Measurements from ENCODE around the gene MAML2. TPM values are rescaled to one million over a fixed set of nuclear protein-coding genes. Genes with fewer than 3 reads are reported as not detected.

MAML2 gene
- total RNA-seq, 2 experiments from 2014 or later, result 23.4 to 27.2 TPM

DNA sequence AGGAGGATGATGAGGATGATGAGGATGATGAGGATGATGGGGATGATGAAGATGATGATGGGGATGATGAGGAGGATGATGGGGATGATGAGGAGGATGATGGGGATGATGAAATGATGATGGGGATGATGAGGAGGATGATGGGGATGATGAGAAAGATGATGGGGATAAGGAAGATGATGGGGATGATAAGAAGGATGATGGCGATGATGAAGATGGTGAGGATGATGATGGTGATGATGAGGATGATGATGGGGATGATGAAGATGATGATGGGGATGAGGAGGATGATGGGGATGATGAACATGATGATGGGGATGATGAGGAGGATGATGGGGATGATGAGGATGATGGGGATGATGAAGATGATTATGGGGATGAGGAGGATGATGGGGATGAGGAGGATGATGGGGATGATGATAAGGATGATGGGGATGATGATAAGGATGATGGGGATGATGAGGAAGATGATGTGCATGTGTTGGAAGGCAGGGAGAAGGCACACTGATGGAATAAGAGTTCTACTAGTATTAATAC is 340.2 kb downstream of the MAML2 start:
- no peaks in the 10 kb centered on the region for H3K27me3 Mint-ChIP-seq
- H3K27ac Mint-ChIP-seq, result no peak overlapping the region
- H3K4me3 Mint-ChIP-seq, result no peak overlapping the region
- ChIA-PET CTCF (no interaction called here), POLR2A (no interaction called here)
- H3K9me3 Mint-ChIP-seq, result peaks cover 4% of the 10 kb centered on the region
- no peak for DNase-seq
- peaks cover 18% of the 10 kb centered on the region for H3K36me3 Mint-ChIP-seq (ENCODE audit: low read depth)
- H3K4me1 Mint-ChIP-seq, result peaks cover 4% of the 10 kb centered on the region

DNA sequence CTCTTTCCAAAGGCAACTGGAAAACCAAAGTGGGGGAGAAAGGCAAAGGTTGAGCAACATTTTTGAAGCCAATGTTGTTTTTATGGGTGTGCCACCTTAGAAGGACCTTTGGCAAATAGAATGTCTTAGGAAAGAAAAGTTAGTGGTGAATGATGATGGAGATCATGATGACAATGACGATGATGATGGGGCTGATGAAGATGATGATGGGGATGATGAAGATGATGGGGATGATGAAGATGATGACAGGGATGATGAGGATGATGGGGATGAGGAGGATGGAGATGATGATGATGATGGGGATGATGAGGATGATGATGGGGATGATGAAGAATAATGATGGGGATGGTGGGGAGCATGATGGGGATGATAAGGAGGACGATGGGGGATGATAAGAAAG is 340.7 kb downstream of the MAML2 start:
- Mint-ChIP-seq H3K27me3 (no peaks in the 10 kb centered on the region), H3K36me3 (ENCODE audit: low read depth) (peaks cover 18% of the 10 kb centered on the region), H3K4me3 (no peak overlapping the region), H3K4me1 (peaks cover 4% of the 10 kb centered on the region), H3K27ac (no peak overlapping the region), H3K9me3 (peaks cover 4% of the 10 kb centered on the region)
- ChIA-PET POLR2A (no interaction called here), CTCF (no interaction called here)
- DNase-seq, result no peak

DNA sequence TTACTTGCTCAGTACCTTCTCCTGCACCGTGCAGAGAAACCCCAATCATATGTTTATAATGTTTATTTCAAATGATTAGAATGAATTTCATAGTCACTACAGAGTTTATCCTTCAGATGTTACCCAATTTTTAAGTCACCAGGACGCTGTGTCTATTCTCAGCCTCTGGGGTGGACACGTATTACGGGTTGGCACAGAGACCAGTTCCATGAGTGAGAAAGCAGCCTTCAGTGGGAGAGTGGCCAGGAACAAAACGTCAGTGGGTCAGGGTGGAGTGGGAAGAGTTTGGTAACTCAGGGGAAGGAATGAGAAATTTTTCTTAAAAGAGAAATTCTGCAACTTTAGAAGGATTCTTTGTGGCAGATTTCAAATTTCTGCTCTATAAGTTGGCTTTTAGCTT is 342.0 kb downstream of the MAML2 start:
- POLR2A ChIA-PET, result no interaction called here
- Mint-ChIP-seq H3K4me3 (no peak overlapping the region), H3K9me3 (peaks cover 4% of the 10 kb centered on the region), H3K27me3 (no peaks in the 10 kb centered on the region), H3K27ac (no peak overlapping the region), H3K4me1 (peaks cover 4% of the 10 kb centered on the region), H3K36me3 (ENCODE audit: low read depth) (peaks cover 18% of the 10 kb centered on the region)
- DNase-seq, result no peak
- CTCF ChIA-PET, result interaction anchor here (0.9 kb wide), 1 partner anchor 19 kb away, joined by 5 read pairs; no protein-coding TSS in a partner anchor

DNA sequence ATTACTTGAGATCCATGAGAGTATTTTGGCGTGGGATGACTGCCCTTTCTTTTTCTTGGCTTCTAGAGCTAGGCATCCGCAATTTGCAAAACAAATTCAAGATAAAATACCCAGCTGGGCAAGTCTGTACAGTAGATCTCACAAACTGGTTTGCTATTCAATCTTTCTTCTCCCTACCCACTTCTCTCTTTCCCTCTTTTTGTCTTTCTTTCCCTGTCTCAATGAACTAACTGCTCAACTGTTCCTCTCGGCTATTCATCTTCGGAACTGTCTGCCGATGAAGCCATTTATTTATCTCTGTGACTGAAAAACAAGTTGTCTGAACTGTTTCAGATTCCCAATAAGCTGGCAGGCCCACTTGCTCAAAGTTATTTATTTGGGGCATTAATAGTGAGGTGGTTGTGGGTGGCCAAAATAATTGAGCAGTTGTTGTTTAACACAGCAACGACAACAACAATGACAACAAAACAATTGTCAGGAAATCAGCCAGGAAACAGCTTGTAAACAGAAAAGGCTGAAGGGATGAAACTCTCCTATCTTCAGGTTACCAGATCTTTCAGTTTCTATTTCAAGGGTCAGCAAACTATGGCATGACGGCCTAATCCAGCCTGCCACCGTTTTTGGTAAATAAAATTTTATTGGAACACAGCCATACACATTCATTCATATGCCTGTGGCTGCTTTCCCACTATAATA is 343.1 kb downstream of the MAML2 start:
- H3K27ac Mint-ChIP-seq, result no peak overlapping the region
- no peak for DNase-seq
- POLR2A ChIA-PET, result no interaction called here
- peaks cover 4% of the 10 kb centered on the region for H3K4me1 Mint-ChIP-seq
- H3K36me3 Mint-ChIP-seq (ENCODE audit: low read depth), result peaks cover 11% of the 10 kb centered on the region
- H3K4me3 Mint-ChIP-seq, result no peak overlapping the region
- CTCF ChIA-PET, result interaction anchor here (1.1 to 1.4 kb wide), 3 partner anchors 12 to 343 kb away, joined by 3 to 5 read pairs (median 3); partner anchors contain the start of gene MAML2
- H3K9me3 Mint-ChIP-seq, result peaks cover 4% of the 10 kb centered on the region
- H3K27me3 Mint-ChIP-seq, result no peaks in the 10 kb centered on the region

DNA sequence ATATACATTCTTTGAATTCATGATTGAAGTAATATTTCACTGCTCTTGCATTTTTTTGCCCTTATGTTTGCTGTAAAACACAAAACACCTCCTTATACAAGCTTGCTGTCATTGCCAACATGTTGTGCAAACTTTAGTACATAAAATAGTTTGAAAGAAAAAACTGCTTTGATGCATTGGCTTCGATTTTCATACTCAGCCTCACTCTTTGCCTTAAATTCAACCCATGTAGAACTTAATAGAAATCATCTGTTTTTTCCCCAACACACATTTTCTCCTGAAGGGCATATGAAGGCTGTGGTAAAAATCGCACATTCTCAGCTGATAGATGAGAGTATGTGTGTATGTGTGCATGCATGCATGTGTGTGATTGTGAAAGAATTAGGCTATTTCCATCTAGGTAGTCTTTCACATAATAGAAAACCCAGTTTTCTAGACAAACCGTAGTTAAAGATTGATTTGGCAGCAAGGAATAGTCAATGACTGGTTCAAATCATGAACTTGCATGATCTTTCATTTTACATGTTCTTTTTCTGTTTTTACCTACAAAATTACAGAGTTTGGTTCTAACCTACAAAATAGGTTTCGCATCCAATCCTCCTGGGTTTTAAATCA is 346.3 kb downstream of the MAML2 start:
- POLR2A ChIA-PET, result no interaction called here
- no peak for DNase-seq
- no peaks in the 10 kb centered on the region for H3K9me3 Mint-ChIP-seq
- H3K4me3 Mint-ChIP-seq, result no peak overlapping the region
- peaks cover 13% of the 10 kb centered on the region for H3K4me1 Mint-ChIP-seq
- CTCF ChIA-PET, result no interaction called here
- H3K27me3 Mint-ChIP-seq, result no peaks in the 10 kb centered on the region
- peaks cover 4% of the 10 kb centered on the region for H3K36me3 Mint-ChIP-seq (ENCODE audit: low read depth)
- H3K27ac Mint-ChIP-seq, result no peak overlapping the region

DNA sequence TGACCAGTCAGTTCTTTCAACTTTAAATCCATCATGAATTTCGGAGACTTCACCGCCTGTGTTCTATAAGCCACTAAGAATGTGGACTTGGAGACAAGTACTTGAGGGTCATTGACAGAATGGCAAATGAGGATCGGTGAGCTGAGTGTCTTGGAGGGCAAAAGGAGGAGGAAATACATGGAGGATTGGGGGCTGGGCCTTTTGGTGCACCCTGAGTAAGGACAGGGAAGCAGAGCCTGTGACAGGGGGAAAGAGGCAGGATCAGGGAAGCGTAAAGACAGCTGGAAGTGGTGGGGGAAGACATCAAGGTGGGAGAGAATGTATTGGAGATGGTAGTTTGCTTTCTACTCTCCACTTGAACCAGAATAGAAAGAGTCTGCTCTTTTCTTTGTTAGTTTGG is 348.7 kb downstream of the MAML2 start:
- ChIA-PET POLR2A (no interaction called here), CTCF (interaction anchor here (0.8 kb wide), 1 partner anchor 20 kb away, joined by 3 read pairs; no protein-coding TSS in a partner anchor)
- Mint-ChIP-seq H3K9me3 (no peaks in the 10 kb centered on the region), H3K4me3 (no peak overlapping the region), H3K27ac (no peak overlapping the region), H3K36me3 (ENCODE audit: low read depth) (peaks cover 24% of the 10 kb centered on the region), H3K27me3 (no peaks in the 10 kb centered on the region), H3K4me1 (peaks cover 14% of the 10 kb centered on the region)
- DNase-seq, result no peak

DNA sequence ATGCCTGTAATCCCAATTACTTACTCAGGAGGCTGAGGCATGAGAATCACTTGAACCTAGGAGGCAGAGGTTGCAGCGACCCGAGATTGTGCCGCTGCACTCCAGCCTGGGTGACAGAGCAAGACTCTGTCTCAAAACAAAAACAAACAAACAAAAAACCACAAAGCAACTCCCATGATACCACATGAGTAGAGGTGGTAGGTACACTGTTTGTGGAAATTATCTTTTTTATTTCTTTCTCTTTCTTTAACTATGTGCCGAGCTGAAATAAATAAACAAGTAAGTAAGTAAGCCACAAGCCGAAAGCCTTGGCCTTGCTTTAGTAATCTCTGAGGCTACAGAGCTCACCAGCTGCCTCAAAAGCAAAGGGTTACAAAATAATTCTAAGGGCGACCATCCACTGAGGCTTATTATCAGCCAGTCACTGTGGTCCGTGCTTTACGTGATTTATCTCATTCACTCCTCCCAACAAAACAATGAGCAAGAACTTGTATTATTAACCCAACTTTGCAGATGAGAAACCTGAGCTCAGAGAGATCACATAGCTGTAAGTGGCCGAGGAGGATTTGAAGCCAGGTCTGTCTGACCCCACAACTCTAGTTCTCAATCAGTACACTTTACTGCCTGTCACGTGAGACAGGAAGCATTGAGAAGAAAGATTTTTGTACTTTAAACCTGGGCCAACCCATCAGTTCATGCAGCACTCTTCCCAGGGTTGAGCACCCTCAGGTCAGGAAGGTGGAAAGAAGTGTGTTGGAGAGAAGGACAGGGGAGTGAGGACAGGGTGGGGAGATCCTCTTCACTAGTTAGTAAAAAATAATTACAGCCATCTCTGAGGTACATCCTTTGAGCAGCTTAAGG is 349.3 kb downstream of the MAML2 start:
- Mint-ChIP-seq H3K4me3 (no peak overlapping the region), H3K4me1 (peaks cover 14% of the 10 kb centered on the region), H3K9me3 (no peaks in the 10 kb centered on the region), H3K27me3 (no peaks in the 10 kb centered on the region), H3K27ac (no peak overlapping the region), H3K36me3 (ENCODE audit: low read depth) (peaks cover 30% of the 10 kb centered on the region)
- CTCF ChIA-PET, result interaction anchor here (0.9 kb wide), 1 partner anchor 348 kb away, joined by 3 read pairs; no protein-coding TSS in a partner anchor
- no peak for DNase-seq
- POLR2A ChIA-PET, result no interaction called here

DNA sequence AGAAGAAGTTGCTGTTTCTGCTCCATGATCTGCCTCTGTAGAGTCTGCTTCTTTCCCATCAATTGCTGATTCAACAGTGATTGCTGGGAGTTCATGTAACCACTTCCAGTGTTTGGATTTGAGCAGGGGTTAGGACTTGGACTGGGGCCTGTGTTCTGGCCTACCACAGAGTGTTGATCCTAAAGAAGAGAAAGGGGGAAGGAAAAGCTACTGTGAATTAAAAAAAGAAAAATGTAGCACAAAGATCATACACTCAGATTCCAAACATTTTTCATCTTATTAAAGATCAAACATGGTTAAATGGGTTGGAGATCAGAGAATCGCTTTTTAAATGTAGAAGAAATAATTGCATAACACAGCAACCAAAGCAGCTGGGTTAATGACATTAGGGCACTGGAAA is 351.4 kb downstream of the MAML2 start:
- H3K36me3 Mint-ChIP-seq (ENCODE audit: low read depth), result peaks cover 39% of the 10 kb centered on the region
- no peaks in the 10 kb centered on the region for H3K9me3 Mint-ChIP-seq
- H3K4me3 Mint-ChIP-seq, result no peak overlapping the region
- CTCF ChIA-PET, result no interaction called here
- DNase-seq, result no peak
- POLR2A ChIA-PET, result no interaction called here
- H3K27me3 Mint-ChIP-seq, result no peaks in the 10 kb centered on the region
- peaks cover 17% of the 10 kb centered on the region for H3K4me1 Mint-ChIP-seq
- H3K27ac Mint-ChIP-seq, result no peak overlapping the region

DNA sequence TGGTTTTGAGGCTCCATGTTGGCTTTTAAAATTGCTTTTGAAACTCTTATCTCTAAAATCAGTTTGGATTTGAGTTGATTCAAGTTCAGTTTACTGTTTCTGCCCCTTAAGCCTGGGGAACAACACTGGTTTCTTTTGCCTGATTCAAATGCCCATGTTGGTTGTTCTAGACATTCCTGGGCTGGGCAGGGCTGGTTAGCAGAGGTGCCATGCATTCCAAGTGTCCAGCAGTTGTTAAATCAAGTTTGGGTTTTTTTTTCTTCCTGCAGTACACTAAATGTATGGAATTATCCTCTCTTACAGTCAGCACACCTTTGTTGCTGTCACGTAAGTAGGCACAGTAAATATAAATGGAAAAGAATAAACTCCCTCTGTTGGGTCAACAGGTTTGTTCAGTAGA is 351.9 kb downstream of the MAML2 start:
- no peaks in the 10 kb centered on the region for H3K27me3 Mint-ChIP-seq
- CTCF ChIA-PET, result no interaction called here
- no peak overlapping the region for H3K4me3 Mint-ChIP-seq
- H3K36me3 Mint-ChIP-seq (ENCODE audit: low read depth), result peaks cover 41% of the 10 kb centered on the region
- no peak overlapping the region for H3K27ac Mint-ChIP-seq
- no peak for DNase-seq
- POLR2A ChIA-PET, result no interaction called here
- H3K4me1 Mint-ChIP-seq, result peaks cover 17% of the 10 kb centered on the region
- H3K9me3 Mint-ChIP-seq, result no peaks in the 10 kb centered on the region

DNA sequence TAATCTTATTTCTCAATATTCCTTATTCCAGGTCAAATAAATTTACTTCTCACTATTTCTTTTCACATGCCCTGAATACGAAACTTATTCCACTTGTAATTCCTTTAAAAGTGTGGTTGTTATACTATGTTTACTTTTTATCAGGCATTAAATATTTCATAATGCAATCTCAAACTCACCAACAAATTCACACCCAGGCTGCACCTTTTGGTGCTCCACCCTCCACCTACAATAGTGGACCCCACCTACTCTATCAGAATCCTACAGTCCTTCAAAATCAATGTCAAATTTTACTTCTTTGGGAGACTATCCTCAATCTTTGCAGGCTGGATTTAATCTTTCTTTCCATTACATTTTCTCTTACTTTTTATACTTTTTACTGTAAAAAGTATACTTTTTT is 353.2 kb downstream of the MAML2 start:
- no peak overlapping the region for H3K4me3 Mint-ChIP-seq

DNA sequence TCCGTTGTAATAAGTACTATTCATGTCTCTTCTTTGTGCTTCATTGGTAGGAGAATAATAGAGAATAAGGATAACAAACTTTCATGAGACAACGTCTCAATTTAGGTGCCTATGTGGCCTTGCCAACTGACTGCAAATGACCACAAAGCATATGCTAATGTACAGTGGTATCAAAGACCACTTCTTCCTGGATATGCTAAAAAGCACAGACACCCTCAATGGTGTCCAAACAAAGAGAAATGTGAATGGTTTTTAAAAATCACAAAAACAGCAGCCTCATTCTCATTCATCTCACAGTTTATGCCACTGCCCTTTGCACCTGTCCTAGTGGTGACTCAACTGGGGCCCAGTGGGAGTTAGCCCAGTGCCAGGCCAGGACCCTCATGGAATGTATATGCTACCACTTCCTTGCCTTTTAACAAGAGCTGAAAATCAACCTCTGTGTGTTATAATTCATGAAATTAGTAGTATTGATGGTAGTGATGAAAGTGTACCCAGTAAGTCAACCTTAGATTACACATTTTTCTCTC is 353.9 kb downstream of the MAML2 start:
- no peak for DNase-seq
- H3K4me1 Mint-ChIP-seq, result peaks cover 13% of the 10 kb centered on the region
- peaks cover 50% of the 10 kb centered on the region for H3K36me3 Mint-ChIP-seq (ENCODE audit: low read depth)
- H3K4me3 Mint-ChIP-seq, result no peak overlapping the region
- POLR2A ChIA-PET, result no interaction called here
- H3K27me3 Mint-ChIP-seq, result no peaks in the 10 kb centered on the region
- no peaks in the 10 kb centered on the region for H3K9me3 Mint-ChIP-seq
- CTCF ChIA-PET, result no interaction called here
- H3K27ac Mint-ChIP-seq, result no peak overlapping the region

More for the DNA sequence above, 353.2 kb downstream of the MAML2 start:
- peaks cover 46% of the 10 kb centered on the region for H3K36me3 Mint-ChIP-seq (ENCODE audit: low read depth)
- no peak overlapping the region for H3K27ac Mint-ChIP-seq
- no peaks in the 10 kb centered on the region for H3K27me3 Mint-ChIP-seq
- peaks cover 17% of the 10 kb centered on the region for H3K4me1 Mint-ChIP-seq
- ChIA-PET CTCF (no interaction called here), POLR2A (no interaction called here)
- H3K9me3 Mint-ChIP-seq, result no peaks in the 10 kb centered on the region
- DNase-seq, result no peak

DNA sequence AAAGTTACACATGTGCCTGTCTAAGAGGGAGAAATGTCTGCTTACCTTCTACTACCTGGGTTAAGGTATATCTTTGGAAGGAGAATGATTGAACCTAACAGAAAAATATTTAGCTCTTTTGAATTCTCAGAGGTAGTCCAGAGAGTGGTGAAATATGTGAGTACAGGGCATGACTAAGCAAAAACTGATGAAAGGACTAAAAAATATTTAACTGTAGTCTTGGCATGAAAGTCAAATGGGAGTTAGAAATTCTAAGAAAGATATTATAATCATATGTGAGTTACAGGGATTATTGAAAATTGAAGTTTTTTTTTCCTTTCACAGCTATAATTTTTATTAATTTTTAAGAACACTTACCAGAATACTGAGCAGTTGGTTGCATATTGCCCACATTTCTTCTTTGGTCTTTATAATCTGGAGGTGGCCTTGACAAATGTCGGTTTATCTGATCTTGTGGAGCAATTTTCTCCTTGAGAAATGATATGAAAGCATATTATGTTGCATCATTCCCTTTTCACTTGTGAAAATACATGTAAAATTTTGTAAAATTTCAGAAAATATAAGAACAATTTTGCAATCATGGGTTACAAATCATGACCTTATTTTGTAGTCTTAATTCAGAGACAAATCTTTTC is 357.7 kb downstream of the MAML2 start:
- Mint-ChIP-seq H3K27me3 (no peaks in the 10 kb centered on the region), H3K4me1 (peaks cover 2% of the 10 kb centered on the region), H3K27ac (no peak overlapping the region), H3K4me3 (no peak overlapping the region), H3K9me3 (no peaks in the 10 kb centered on the region), H3K36me3 (ENCODE audit: low read depth) (peaks cover 52% of the 10 kb centered on the region)
- DNase-seq, result no peak
- ChIA-PET POLR2A (no interaction called here), CTCF (interaction anchor here (0.6 to 0.8 kb wide), 2 partner anchors 358 to 478 kb away, joined by 3 read pairs; partner anchors contain the start of gene MAML2)

Data from activated CD4-positive, alpha-beta T cell treated with anti-CD3 and anti-CD28 coated beads, Interleukin-2, amount 10 ng/mL, durations not matched to agents 7 days and 5 days (primary cell).